ENCODE data around the gene MATN3. TPM values are rescaled to one million over a fixed set of nuclear protein-coding genes. Genes with fewer than 3 reads are reported as not detected.

Gene MATN3
- polyA plus RNA-seq, 3 donors = not detected

GRCh38 chr2:19988600-19988999 is 23.9 kb downstream of the MATN3 start:
- peaks cover 15 to 23% of the 10 kb centered on the region in 2 donors for H3K4me1 ChIP-seq (ENCODE audit: control insufficient read depth in 1 of 2, insufficient read depth in 2 of 2, low read length in 2 of 2)
- Mint-ChIP-seq H3K36me3 (no peaks in the 10 kb centered on the region), H3K27me3 (ENCODE audit: low read depth in 3 of 3) (peaks cover 8 to 21% (median 11%) of the 10 kb centered on the region in 3 donors), H3K9me3 (peaks cover 0 to 3% (median 0%) of the 10 kb centered on the region in 7 donors), H3K4me3 (no peak overlapping the region), H3K4me1 (peaks cover 16% of the 10 kb centered on the region), H3K27ac (no peak overlapping the region)
- H3K79me2 ChIP-seq (ENCODE audit: insufficient read depth, low read length) = no peaks in the 10 kb centered on the region
- H3K4me2 ChIP-seq (replicated peaks; ENCODE audit: extremely low read depth, low read length, poor library complexity, severe bottlenecking) = no peak overlapping the region
- WGBS (ENCODE audit: insufficient coverage) = no CpG with 5 or more reads among the region's 2 CpGs
- DNase-seq = no peak
- no peak overlapping the region for H3K9ac ChIP-seq (ENCODE audit: insufficient read depth, low read length, poor library complexity, severe bottlenecking)
- no peak overlapping the region for H3K4me3 ChIP-seq (replicated peaks in 1 of 3; ENCODE audit: low read depth in 2 of 3, low read length in 3 of 3)
- no peak for TF ChIP-seq CTCF (IDR thresholded peaks at IDR 0.05)
- H2AFZ ChIP-seq (ENCODE audit: insufficient read depth, low read depth, low read length, poor library complexity, severe bottlenecking) = no peak overlapping the region
- no peaks in the 10 kb centered on the region for H3K9me3 ChIP-seq (replicated peaks in 1 of 2; ENCODE audit: control insufficient read depth in 1 of 2, insufficient read depth in 1 of 2, low read length in 2 of 2)
- peaks cover 15 to 25% of the 10 kb centered on the region in 2 donors for H3K27me3 ChIP-seq (ENCODE audit: control insufficient read depth in 2 of 2, insufficient read depth in 2 of 2, low read length in 2 of 2)
- intact Hi-C loops (cut with micrococcal nuclease) = no loop called here
- no peaks in the 10 kb centered on the region for H4K20me1 ChIP-seq (ENCODE audit: insufficient read depth, low read length)
- H3K36me3 ChIP-seq (replicated peaks in 1 of 2; ENCODE audit: control insufficient read depth in 1 of 2, insufficient read depth in 2 of 2, low read length in 2 of 2) = no peaks in the 10 kb centered on the region
- no peak overlapping the region for H3K27ac ChIP-seq (ENCODE audit: low read depth in 1 of 2, low read length in 2 of 2)

GRCh38 chr2:19987936-19988335 is 24.5 kb downstream of the MATN3 start:
- WGBS (ENCODE audit: insufficient coverage) = no CpG with 5 or more reads among the region's 5 CpGs

More at GRCh38 chr2:19987936-19988335, 24.5 kb downstream of the MATN3 start:
- no peak overlapping the region for H3K4me3 Mint-ChIP-seq
- DNase-seq = peak; percentile 6 to 21 (median 9)
- intact Hi-C loops (cut with micrococcal nuclease) = no loop called here
- no peak overlapping the region for H3K27ac Mint-ChIP-seq
- peaks cover 0 to 3% (median 0%) of the 10 kb centered on the region in 7 donors for H3K9me3 Mint-ChIP-seq
- H3K4me2 ChIP-seq (replicated peaks; ENCODE audit: extremely low read depth, low read length, poor library complexity, severe bottlenecking) = no peak overlapping the region
- no peak overlapping the region for H3K27ac ChIP-seq (ENCODE audit: low read depth in 1 of 2, low read length in 2 of 2)
- no peak overlapping the region for H3K4me3 ChIP-seq (replicated peaks in 1 of 3; ENCODE audit: low read depth in 2 of 3, low read length in 3 of 3)
- peaks cover 11 to 20% of the 10 kb centered on the region in 2 donors for H3K27me3 ChIP-seq (ENCODE audit: control insufficient read depth in 2 of 2, insufficient read depth in 2 of 2, low read length in 2 of 2)
- no peaks in the 10 kb centered on the region for H3K9me3 ChIP-seq (replicated peaks in 1 of 2; ENCODE audit: control insufficient read depth in 1 of 2, insufficient read depth in 1 of 2, low read length in 2 of 2)
- H3K36me3 ChIP-seq (replicated peaks in 1 of 2; ENCODE audit: control insufficient read depth in 1 of 2, insufficient read depth in 2 of 2, low read length in 2 of 2) = no peaks in the 10 kb centered on the region
- no peak for TF ChIP-seq CTCF (IDR thresholded peaks at IDR 0.05)
- no peak overlapping the region for H3K9ac ChIP-seq (ENCODE audit: insufficient read depth, low read length, poor library complexity, severe bottlenecking)
- H4K20me1 ChIP-seq (ENCODE audit: insufficient read depth, low read length) = no peaks in the 10 kb centered on the region
- H2AFZ ChIP-seq (ENCODE audit: insufficient read depth, low read depth, low read length, poor library complexity, severe bottlenecking) = peak overlapping the region; percentile 6
- no peaks in the 10 kb centered on the region for H3K79me2 ChIP-seq (ENCODE audit: insufficient read depth, low read length)
- peaks cover 15 to 23% of the 10 kb centered on the region in 2 donors for H3K4me1 ChIP-seq (ENCODE audit: control insufficient read depth in 1 of 2, insufficient read depth in 2 of 2, low read length in 2 of 2)
- no peaks in the 10 kb centered on the region for H3K36me3 Mint-ChIP-seq
- peaks cover 16% of the 10 kb centered on the region for H3K4me1 Mint-ChIP-seq
- peaks cover 4 to 15% (median 9%) of the 10 kb centered on the region in 3 donors for H3K27me3 Mint-ChIP-seq (ENCODE audit: low read depth in 3 of 3)

Measured in CD14-positive monocyte (primary cell).